ENCODE results near the gene BORCS6.

- TF ChIP-seq CTCF (IDR thresholded peaks at IDR 0.05) (no peak), POLR2A (IDR thresholded peaks at IDR 0.05) (no peak)
Measured at GRCh38 chr17:8148560-8148959, 41.4 kb downstream of the BORCS6 start.
